Measurements from ENCODE around the gene TRIM29.
"Not testable (repeated sequence)": the region's sequence is repeated elsewhere in the genome, so short reads cannot be mapped to it uniquely, and the experiment has no call there.

The TRIM29 gene

GRCh38 chr11:120137611-120138521 is at the start of gene TRIM29:
Gene TRIM29, minus strand, starts transcription at chr11:120138113. Its CDS starts 82 bp downstream, at chr11:120138031.
- no peak for DNase-seq (ENCODE audit: low read depth)

GRCh38 chr11:120186774-120187591 is 49.1 kb upstream of the TRIM29 start:
- DNase-seq (ENCODE audit: low read depth), result no peak

GRCh38 chr11:120186456-120186773 is 48.5 kb upstream of the TRIM29 start:
- DNase-seq (ENCODE audit: low read depth), result no peak

GRCh38 chr11:120185706-120186455 is 48.0 kb upstream of the TRIM29 start:
- DNase-seq (ENCODE audit: low read depth), result no peak

GRCh38 chr11:120184946-120185705 is 47.2 kb upstream of the TRIM29 start:
- no peak for DNase-seq (ENCODE audit: low read depth)

- DNase-seq (ENCODE audit: low read depth), result no peak
Measured at GRCh38 chr11:120184371-120184945, 46.5 kb upstream of the TRIM29 start.

- no peak for DNase-seq (ENCODE audit: low read depth)
Measured at GRCh38 chr11:120183701-120184141, 45.8 kb upstream of the TRIM29 start.

- no peak for DNase-seq (ENCODE audit: low read depth)
Measured at GRCh38 chr11:120182790-120183491, 45.0 kb upstream of the TRIM29 start.

GRCh38 chr11:120182372-120182771 is 44.5 kb upstream of the TRIM29 start:
- no peak for DNase-seq (ENCODE audit: low read depth)

- no peak for DNase-seq (ENCODE audit: low read depth)
Measured at GRCh38 chr11:120181376-120181975, 43.6 kb upstream of the TRIM29 start.

GRCh38 chr11:120180551-120181232 is 42.8 kb upstream of the TRIM29 start:
- no peak for DNase-seq (ENCODE audit: low read depth)

GRCh38 chr11:120180063-120180462 is 42.1 kb upstream of the TRIM29 start:
- DNase-seq (ENCODE audit: low read depth), result not testable (repeated sequence)

- DNase-seq (ENCODE audit: low read depth), result no peak
Measured at GRCh38 chr11:120179057-120179672, 41.3 kb upstream of the TRIM29 start.

GRCh38 chr11:120178561-120179056 is 40.7 kb upstream of the TRIM29 start:
- DNase-seq (ENCODE audit: low read depth), result no peak

- DNase-seq (ENCODE audit: low read depth), result no peak
Measured at GRCh38 chr11:120174866-120175265, 37.0 kb upstream of the TRIM29 start.

- DNase-seq (ENCODE audit: low read depth), result no peak
Measured at GRCh38 chr11:120173807-120174206, 35.9 kb upstream of the TRIM29 start.

GRCh38 chr11:120173019-120173705 is 35.2 kb upstream of the TRIM29 start:
- no peak for DNase-seq (ENCODE audit: low read depth)

All from stimulated activated CD8-positive, alpha-beta memory T cell treated with anti-CD3 and anti-CD28 coated beads, Interleukin-4, amount 100 ng/mL, for 24 hours (primary cell).